Uterus (tissue), 4 donors: ENCODE data around the gene XRN2. TPM values are rescaled to one million over a fixed set of nuclear protein-coding genes. Genes with fewer than 3 reads are reported as not detected.

ENCODE experiments used
- DNase-seq, 2 donors: peaks; one replicate each; pipeline ENCODE4 v3.0.0-alpha.2; 2019 to 2020
- H3K27ac ChIP-seq, 2 donors: fragments of 200-600 bp; sonication (generic); 1 replicate in 1 of 2; 2 replicates in 1 of 2; pipeline ENCODE4 v1.5.1; 2016 to 2018
- H3K27me3 ChIP-seq, 2 donors: fragments of 200-600 bp; sonication (generic); one replicate each; pipeline ENCODE4 v1.5.1; 2018 to 2019; ENCODE audit warnings: control low read depth in 1 of 2
- H3K36me3 ChIP-seq, 2 donors: fragments of 200-600 bp; sonication (generic); one replicate each; pipeline ENCODE4 v1.5.1; 2019; ENCODE audit warnings: control low read depth in 1 of 2
- H3K4me1 ChIP-seq, 2 donors: fragments of 200-600 bp; sonication (generic); one replicate each; pipeline ENCODE4 v1.5.1; 2018 to 2019; ENCODE audit warnings: control low read depth in 1 of 2
- H3K4me3 ChIP-seq, 2 donors: fragments of 200-600 bp; sonication (generic); 1 replicate in 1 of 2; 2 replicates in 1 of 2; pipeline ENCODE4 v1.5.1; 2018 to 2019; ENCODE audit warnings: mild to moderate bottlenecking in 1 of 2
- H3K9me3 ChIP-seq, 2 donors: fragments of 200-600 bp; sonication (generic); one replicate each; pipeline ENCODE4 v1.5.1; 2019; ENCODE audit warnings: control low read depth in 1 of 2
- CTCF ChIP-seq, 4 experiments: fragments of 200-600 bp in 2 of 4; fragments of 450-650 bp in 2 of 4; sonication (generic) in 2 of 4; IDR thresholded peaks; one replicate each; pipeline ENCODE4 v1.5.1; 2016 to 2019; ENCODE audit warnings: antibody characterized with exemption in 4 of 4, mild to moderate bottlenecking in 2 of 4, moderate library complexity in 1 of 4
- POLR2A ChIP-seq, 2 donors: fragments of 450-650 bp; IDR thresholded peaks; one replicate each; pipeline ENCODE4 v1.6.1; 2016; ENCODE audit warnings: antibody characterized with exemption in 2 of 2, mild to moderate bottlenecking in 1 of 2, moderate library complexity in 1 of 2
- intact Hi-C: fragments of 100-400 bp; cut with DNase I; formaldehyde crosslinking; loops from one replicate; pipeline ENCODE4 v1.15.1; 2023; ENCODE audit warnings: low total_unique reads
- total RNA-seq, 4 donors: library from RNA; depleted of rRNA in 3 of 4; stranded (reverse); fragments of >200 nt in 3 of 4; gene quantifications; one replicate each; pipeline versions ENCODE4 v1.1.0 to v1.2.4, GENCODE V29; 2014 to 2023
- donor health status: DM: yes; HTN: yes; CAD: no.

XRN2 gene
- total RNA-seq, 4 donors from 2014 or later: 32.6 to 100 (median 51.7) TPM

GRCh38 chr20:21390768-21391167, 87.6 kb downstream of the XRN2 start:
- Histone ChIP-seq H3K9me3 (no peaks in the 10 kb centered on the region), H3K4me1 (no peaks in the 10 kb centered on the region), H3K36me3 (no peaks in the 10 kb centered on the region), H3K27ac (no peak overlapping the region), H3K27me3 (peaks cover 0 to 35% of the 10 kb centered on the region in 2 donors), H3K4me3 (no peak overlapping the region)
- no peak for TF ChIP-seq POLR2A (IDR thresholded peaks at IDR 0.05)
- no peak for TF ChIP-seq CTCF (IDR thresholded peaks at IDR 0.05)
- DNase-seq: no peak
- intact Hi-C loops: no loop called here

GRCh38 chr20:21391185-21391971, 88.2 kb downstream of the XRN2 start:
- TF ChIP-seq CTCF (IDR thresholded peaks at IDR 0.05): no peak
- no peak for TF ChIP-seq POLR2A (IDR thresholded peaks at IDR 0.05)

GRCh38 chr20:21391972-21392352, 88.8 kb downstream of the XRN2 start:
- H3K4me3 ChIP-seq: no peak overlapping the region
- no peaks in the 10 kb centered on the region for H3K9me3 ChIP-seq
- intact Hi-C loops: no loop called here
- H3K27ac ChIP-seq: no peak overlapping the region
- DNase-seq: no peak
- H3K4me1 ChIP-seq: no peaks in the 10 kb centered on the region
- no peaks in the 10 kb centered on the region for H3K36me3 ChIP-seq
- peaks cover 0 to 35% of the 10 kb centered on the region in 2 donors for H3K27me3 ChIP-seq
- no peak for TF ChIP-seq POLR2A (IDR thresholded peaks at IDR 0.05)
- no peak for TF ChIP-seq CTCF (IDR thresholded peaks at IDR 0.05)

More at GRCh38 chr20:21391185-21391971, 88.2 kb downstream of the XRN2 start:
- DNase-seq: no peak
- intact Hi-C loops: no loop called here
- H3K27ac ChIP-seq: no peak overlapping the region
- no peaks in the 10 kb centered on the region for H3K9me3 ChIP-seq
- peaks cover 0 to 35% of the 10 kb centered on the region in 2 donors for H3K27me3 ChIP-seq
- H3K4me1 ChIP-seq: no peaks in the 10 kb centered on the region
- H3K4me3 ChIP-seq: no peak overlapping the region
- H3K36me3 ChIP-seq: no peaks in the 10 kb centered on the region

- intact Hi-C loops: no loop called here
- no peaks in the 10 kb centered on the region for H3K4me1 ChIP-seq
- H3K27me3 ChIP-seq: peaks cover 8 to 44% of the 10 kb centered on the region in 2 donors
- no peak overlapping the region for H3K4me3 ChIP-seq
- no peaks in the 10 kb centered on the region for H3K9me3 ChIP-seq
- no peak for DNase-seq
- H3K27ac ChIP-seq: no peak overlapping the region
- TF ChIP-seq POLR2A (IDR thresholded peaks at IDR 0.05): no peak
- TF ChIP-seq CTCF (IDR thresholded peaks at IDR 0.05): no peak
- H3K36me3 ChIP-seq: no peaks in the 10 kb centered on the region
Measured at GRCh38 chr20:21393166-21393565, 90.0 kb downstream of the XRN2 start.

- peaks cover 8 to 52% of the 10 kb centered on the region in 2 donors for H3K27me3 ChIP-seq
- TF ChIP-seq POLR2A (IDR thresholded peaks at IDR 0.05): no peak
- no peak overlapping the region for H3K27ac ChIP-seq
- no peaks in the 10 kb centered on the region for H3K4me1 ChIP-seq
- no peaks in the 10 kb centered on the region for H3K9me3 ChIP-seq
- H3K4me3 ChIP-seq: no peak overlapping the region
- no peaks in the 10 kb centered on the region for H3K36me3 ChIP-seq
- DNase-seq: no peak
- intact Hi-C loops: no loop called here
Measured at GRCh38 chr20:21393816-21394519, 90.8 kb downstream of the XRN2 start.
